ENCODE results near the gene PDE4D.

GRCh38 chr5:59897075-59897474, 3.5 kb upstream of the PDE4D start:
- TF ChIP-seq CTCF (conservative IDR thresholded peaks at IDR 0.05; ENCODE audit: low read depth, low read length): no peak
- no peak for TF ChIP-seq FOS (IDR thresholded peaks at IDR 0.05; ENCODE audit: low read depth, low read length)
- TF ChIP-seq BHLHE40 (IDR thresholded peaks at IDR 0.05; ENCODE audit: low read depth, low read length): no peak
- no peak for TF ChIP-seq POLR2A (IDR thresholded peaks at IDR 0.05; ENCODE audit: low read depth, low read length)
- no peak for TF ChIP-seq ELK1 (IDR thresholded peaks at IDR 0.05; ENCODE audit: borderline replicate concordance, low read depth, low read length)
- TF ChIP-seq, protein P1, sequence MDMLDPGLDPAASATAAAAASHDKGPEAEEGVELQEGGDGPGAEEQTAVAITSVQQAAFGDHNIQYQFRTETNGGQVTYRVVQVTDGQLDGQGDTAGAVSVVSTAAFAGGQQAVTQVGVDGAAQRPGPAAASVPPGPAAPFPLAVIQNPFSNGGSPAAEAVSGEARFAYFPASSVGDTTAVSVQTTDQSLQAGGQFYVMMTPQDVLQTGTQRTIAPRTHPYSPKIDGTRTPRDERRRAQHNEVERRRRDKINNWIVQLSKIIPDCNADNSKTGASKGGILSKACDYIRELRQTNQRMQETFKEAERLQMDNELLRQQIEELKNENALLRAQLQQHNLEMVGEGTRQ (IDR thresholded peaks at IDR 0.05; ENCODE audit: low read depth, low read length): no peak
- TF ChIP-seq RAD21 (IDR thresholded peaks at IDR 0.05; ENCODE audit: low read length): no peak
- no peak for TF ChIP-seq MAFK (IDR thresholded peaks at IDR 0.05; ENCODE audit: low read depth, low read length)

Data from IMR-90 (cell line).